GM23338 (cell line): ENCODE measurements around the gene GCK. TPM values are rescaled to one million over a fixed set of nuclear protein-coding genes. Genes with fewer than 3 reads are reported as not detected.

Experiments
- ATAC-seq: fragments of 200-7000 bp; cut with Tn5 transposase; 3 replicates; pipeline ENCODE4 v1.9.1; 2020
- DNase-seq: peaks from one replicate; pipeline ENCODE4 v3.0.0-alpha.2; 2015; ENCODE audit warnings: low spot score
- H2AFZ ChIP-seq: fragments of 200-600 bp; sonication (generic); 2 replicates; pipeline ENCODE4 v1.8.0; 2016; ENCODE audit warnings: antibody characterized with exemption, mild to moderate bottlenecking, moderate library complexity
- H3F3A ChIP-seq: fragments of 200-600 bp; sonication (generic); replicated peaks from 2 replicates; pipeline ENCODE4 v1.8.0; 2017; ENCODE audit warnings: antibody characterized with exemption, mixed run types, low read depth
- H3K27ac ChIP-seq: fragments of 200-600 bp; sonication (generic); 2 replicates; pipeline ENCODE4 v1.6.1; 2016; ENCODE audit warnings: low read depth
- H3K27me3 ChIP-seq: fragments of 200-600 bp; sonication (generic); 2 replicates; pipeline ENCODE4 v1.8.0; 2016; ENCODE audit warnings: mild to moderate bottlenecking, mixed run types, moderate library complexity; ENCODE audit not compliant: insufficient read depth
- H3K36me3 ChIP-seq: fragments of 200-600 bp; sonication (generic); 2 replicates; pipeline ENCODE4 v1.8.0; 2016; ENCODE audit warnings: mild to moderate bottlenecking; ENCODE audit not compliant: insufficient read depth
- H3K4me1 ChIP-seq: fragments of 200-600 bp; sonication (generic); 2 replicates; pipeline ENCODE4 v1.8.0; 2016; ENCODE audit warnings: mild to moderate bottlenecking, moderate library complexity; ENCODE audit not compliant: insufficient read depth
- H3K4me2 ChIP-seq: fragments of 200-600 bp; sonication (generic); 2 replicates; pipeline ENCODE4 v1.7.1; 2017; ENCODE audit warnings: mixed run types
- H3K4me3 ChIP-seq: fragments of 200-600 bp; sonication (generic); 2 replicates; pipeline ENCODE4 v1.6.1; 2016; ENCODE audit warnings: mixed run types
- H3K79me2 ChIP-seq: fragments of 200-600 bp; sonication (generic); replicated peaks from 2 replicates; pipeline ENCODE4 v1.8.0; 2017; ENCODE audit warnings: mild to moderate bottlenecking; ENCODE audit not compliant: insufficient read depth
- H3K9me2 ChIP-seq: fragments of 200-600 bp; sonication (generic); 2 replicates; pipeline ENCODE4 v1.8.0; 2017; ENCODE audit not compliant: insufficient read depth
- H4K20me1 ChIP-seq: fragments of 200-600 bp; sonication (generic); replicated peaks from 2 replicates; pipeline ENCODE4 v1.8.0; 2017; ENCODE audit warnings: mild to moderate bottlenecking; ENCODE audit not compliant: insufficient read depth
- H3K27ac Mint-ChIP-seq: 2 replicates; pipeline ENCODE4 v1.8.0; 2020; ENCODE audit warnings: inconsistent platforms, mild to moderate bottlenecking, moderate library complexity, mixed read lengths
- H3K27me3 Mint-ChIP-seq: 3 replicates; pipeline ENCODE4 v1.8.0; 2022; ENCODE audit warnings: low read depth, mild to moderate bottlenecking, moderate library complexity, mixed read lengths, inconsistent platforms; ENCODE audit not compliant: insufficient read depth, poor library complexity
- H3K36me3 Mint-ChIP-seq: 3 replicates; pipeline ENCODE4 v1.8.0; 2021; ENCODE audit warnings: low read depth, mild to moderate bottlenecking, inconsistent platforms, moderate library complexity, mixed read lengths
- H3K4me1 Mint-ChIP-seq: 3 replicates; pipeline ENCODE4 v1.8.0; 2020; ENCODE audit warnings: mild to moderate bottlenecking, inconsistent platforms, mixed read lengths
- H3K4me3 Mint-ChIP-seq: 3 replicates; pipeline ENCODE4 v1.8.0; 2021; ENCODE audit warnings: moderate library complexity, mild to moderate bottlenecking, inconsistent platforms, mixed read lengths
- H3K9me3 Mint-ChIP-seq: 3 replicates; pipeline ENCODE4 v1.8.0; 2020; ENCODE audit warnings: moderate library complexity, mild to moderate bottlenecking, inconsistent platforms, mixed read lengths
- EZH2phosphoT487 ChIP-seq: fragments of 200-600 bp; sonication (generic); IDR thresholded peaks from one replicate; pipeline ENCODE4 v1.8.1; 2018; ENCODE audit warnings: antibody characterized with exemption; ENCODE audit not compliant: unreplicated experiment
- JUNB ChIP-seq: IDR thresholded peaks from one replicate; pipeline ENCODE4 v1.6.1; 2016; ENCODE audit warnings: antibody characterized with exemption; ENCODE audit not compliant: unreplicated experiment
- POLR2AphosphoS5 ChIP-seq: IDR thresholded peaks from 2 replicates; pipeline ENCODE4 v1.6.1; 2016; ENCODE audit warnings: antibody characterized with exemption, low read depth
- STAT1 ChIP-seq: IDR thresholded peaks from one replicate; pipeline ENCODE4 v1.6.1; 2016; ENCODE audit warnings: antibody characterized with exemption; ENCODE audit not compliant: unreplicated experiment
- ZNF114 ChIP-seq: fragments of 250-450 bp; sonication (Bioruptor Pico); IDR thresholded peaks from 2 replicates; pipeline ENCODE4 v1.5.0; 2020; ENCODE audit warnings: mild to moderate bottlenecking, moderate library complexity
- polyA plus RNA-seq: library from polyadenylated mRNA; unstranded; fragments of >200 nt; fragmentation: Nextera tagmentation; extraction: Ambion mirVana; gene quantifications from 2 replicates; pipeline ENCODE4 v1.2.1, GENCODE V29; 2016
- total RNA-seq: library from RNA; depleted of rRNA; stranded (reverse); fragments of >200 nt; shearing (Covaris generic); gene quantifications from 2 replicates; pipeline ENCODE4 v1.2.3, GENCODE V29; 2014
- TF ChIP-seq, protein P1 (sequence below): IDR thresholded peaks from one replicate; pipeline ENCODE4 v1.6.1; 2018; ENCODE audit warnings: antibody characterized with exemption; ENCODE audit not compliant: unreplicated experiment
- TF ChIP-seq, protein P2 (sequence below), 2 experiments: fragments of 200-600 bp in 1 of 2; sonication (generic) in 1 of 2; conservative IDR thresholded peaks; 2 replicates each; pipeline versions ENCODE4 v1.5.1 to v1.6.1; 2016 to 2017; ENCODE audit warnings: antibody characterized with exemption in 2 of 2, low read depth in 2 of 2, mild to moderate bottlenecking in 2 of 2, moderate library complexity in 1 of 2

The GCK gene
- total and polyA plus RNA-seq, 2 experiments from 2014 or later = 6.1 to 7.3 TPM

DNA sequence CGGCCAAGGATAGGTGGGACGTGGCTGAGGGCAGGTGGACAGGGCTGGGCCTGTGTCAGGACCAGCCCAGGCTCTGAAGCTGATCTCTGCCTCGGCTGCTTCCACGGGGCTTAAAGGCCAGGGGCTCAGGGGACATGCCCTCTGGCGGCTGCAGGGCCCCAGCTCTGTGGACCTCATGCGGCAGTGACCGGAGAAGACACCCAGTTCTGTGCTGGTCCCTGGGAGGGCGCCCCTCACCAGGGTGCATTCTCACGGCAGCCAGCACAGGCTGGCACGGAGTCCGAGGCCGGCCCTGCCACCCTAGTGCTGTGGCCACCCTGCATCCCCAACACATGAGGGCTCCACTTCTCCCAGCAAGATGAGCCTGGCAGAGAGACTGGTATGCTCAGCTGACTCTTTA lies 41.8 kb upstream of the GCK start:
- Histone ChIP-seq H3K4me3 (no peak overlapping the region), H3K27ac (no peak overlapping the region), H3K36me3 (no peaks in the 10 kb centered on the region), H3K27me3 (no peaks in the 10 kb centered on the region), H2AFZ (no peak overlapping the region), H3K4me1 (no peaks in the 10 kb centered on the region), H3F3A (no peaks in the 10 kb centered on the region), H3K9me2 (no peaks in the 10 kb centered on the region), H4K20me1 (no peaks in the 10 kb centered on the region), H3K79me2 (no peaks in the 10 kb centered on the region), H3K4me2 (no peak overlapping the region)
- Mint-ChIP-seq H3K36me3 (no peaks in the 10 kb centered on the region), H3K27me3 (peaks cover 6% of the 10 kb centered on the region), H3K4me1 (peaks cover 2% of the 10 kb centered on the region), H3K9me3 (no peaks in the 10 kb centered on the region), H3K27ac (no peak overlapping the region), H3K4me3 (no peak overlapping the region)
- ATAC-seq = no peak
- no peak for TF ChIP-seq POLR2AphosphoS5
- TF ChIP-seq, protein P1, sequence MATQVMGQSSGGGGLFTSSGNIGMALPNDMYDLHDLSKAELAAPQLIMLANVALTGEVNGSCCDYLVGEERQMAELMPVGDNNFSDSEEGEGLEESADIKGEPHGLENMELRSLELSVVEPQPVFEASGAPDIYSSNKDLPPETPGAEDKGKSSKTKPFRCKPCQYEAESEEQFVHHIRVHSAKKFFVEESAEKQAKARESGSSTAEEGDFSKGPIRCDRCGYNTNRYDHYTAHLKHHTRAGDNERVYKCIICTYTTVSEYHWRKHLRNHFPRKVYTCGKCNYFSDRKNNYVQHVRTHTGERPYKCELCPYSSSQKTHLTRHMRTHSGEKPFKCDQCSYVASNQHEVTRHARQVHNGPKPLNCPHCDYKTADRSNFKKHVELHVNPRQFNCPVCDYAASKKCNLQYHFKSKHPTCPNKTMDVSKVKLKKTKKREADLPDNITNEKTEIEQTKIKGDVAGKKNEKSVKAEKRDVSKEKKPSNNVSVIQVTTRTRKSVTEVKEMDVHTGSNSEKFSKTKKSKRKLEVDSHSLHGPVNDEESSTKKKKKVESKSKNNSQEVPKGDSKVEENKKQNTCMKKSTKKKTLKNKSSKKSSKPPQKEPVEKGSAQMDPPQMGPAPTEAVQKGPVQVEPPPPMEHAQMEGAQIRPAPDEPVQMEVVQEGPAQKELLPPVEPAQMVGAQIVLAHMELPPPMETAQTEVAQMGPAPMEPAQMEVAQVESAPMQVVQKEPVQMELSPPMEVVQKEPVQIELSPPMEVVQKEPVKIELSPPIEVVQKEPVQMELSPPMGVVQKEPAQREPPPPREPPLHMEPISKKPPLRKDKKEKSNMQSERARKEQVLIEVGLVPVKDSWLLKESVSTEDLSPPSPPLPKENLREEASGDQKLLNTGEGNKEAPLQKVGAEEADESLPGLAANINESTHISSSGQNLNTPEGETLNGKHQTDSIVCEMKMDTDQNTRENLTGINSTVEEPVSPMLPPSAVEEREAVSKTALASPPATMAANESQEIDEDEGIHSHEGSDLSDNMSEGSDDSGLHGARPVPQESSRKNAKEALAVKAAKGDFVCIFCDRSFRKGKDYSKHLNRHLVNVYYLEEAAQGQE = no peak
- TF ChIP-seq, protein P2, sequence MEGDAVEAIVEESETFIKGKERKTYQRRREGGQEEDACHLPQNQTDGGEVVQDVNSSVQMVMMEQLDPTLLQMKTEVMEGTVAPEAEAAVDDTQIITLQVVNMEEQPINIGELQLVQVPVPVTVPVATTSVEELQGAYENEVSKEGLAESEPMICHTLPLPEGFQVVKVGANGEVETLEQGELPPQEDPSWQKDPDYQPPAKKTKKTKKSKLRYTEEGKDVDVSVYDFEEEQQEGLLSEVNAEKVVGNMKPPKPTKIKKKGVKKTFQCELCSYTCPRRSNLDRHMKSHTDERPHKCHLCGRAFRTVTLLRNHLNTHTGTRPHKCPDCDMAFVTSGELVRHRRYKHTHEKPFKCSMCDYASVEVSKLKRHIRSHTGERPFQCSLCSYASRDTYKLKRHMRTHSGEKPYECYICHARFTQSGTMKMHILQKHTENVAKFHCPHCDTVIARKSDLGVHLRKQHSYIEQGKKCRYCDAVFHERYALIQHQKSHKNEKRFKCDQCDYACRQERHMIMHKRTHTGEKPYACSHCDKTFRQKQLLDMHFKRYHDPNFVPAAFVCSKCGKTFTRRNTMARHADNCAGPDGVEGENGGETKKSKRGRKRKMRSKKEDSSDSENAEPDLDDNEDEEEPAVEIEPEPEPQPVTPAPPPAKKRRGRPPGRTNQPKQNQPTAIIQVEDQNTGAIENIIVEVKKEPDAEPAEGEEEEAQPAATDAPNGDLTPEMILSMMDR (conservative IDR thresholded peaks at IDR 0.05; ENCODE audit: low read depth in 2 of 2) = 0 out of 4 replicates have a peak, but pooled peaks of 1 of the 2 experiments have one; percentile 10
- DNase-seq = no peak

DNA sequence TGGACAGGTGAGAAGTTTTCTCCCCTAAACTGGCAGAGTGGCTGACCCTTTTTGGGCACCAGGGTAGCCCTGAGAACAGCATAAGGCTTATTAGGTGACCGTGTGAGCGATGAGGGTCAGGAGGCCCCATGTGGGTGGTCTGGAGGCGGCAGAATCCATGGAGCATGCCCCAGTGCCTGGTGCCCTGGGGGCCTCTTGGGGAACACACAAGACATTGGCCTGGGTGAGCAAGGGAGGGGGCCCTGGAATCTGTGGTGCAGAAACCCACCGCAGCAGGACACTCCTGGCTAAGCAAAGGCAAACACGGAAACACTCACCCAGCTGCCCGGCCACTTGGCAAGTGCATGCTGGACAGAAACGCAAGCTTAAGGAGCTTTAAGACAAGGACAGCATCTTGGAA lies 41.0 kb upstream of the GCK start:
- Histone ChIP-seq H3K36me3 (no peaks in the 10 kb centered on the region), H3K4me3 (no peak overlapping the region)
- no peaks in the 10 kb centered on the region for H3K36me3 Mint-ChIP-seq
- TF ChIP-seq EZH2phosphoT487 (no peak), ZNF114 (CRISPR knock-in tag) (no peak), POLR2AphosphoS5 (no peak), STAT1 (no peak), JUNB (no peak)
- TF ChIP-seq, protein P1 = no peak

More for the DNA sequence above, 41.0 kb upstream of the GCK start:
- Mint-ChIP-seq H3K4me1 (peaks cover 4% of the 10 kb centered on the region), H3K9me3 (no peaks in the 10 kb centered on the region), H3K4me3 (no peak overlapping the region), H3K27ac (no peak overlapping the region), H3K27me3 (peaks cover 8% of the 10 kb centered on the region)
- Histone ChIP-seq H3K27me3 (no peaks in the 10 kb centered on the region), H4K20me1 (no peaks in the 10 kb centered on the region), H3K4me2 (no peak overlapping the region), H3F3A (no peaks in the 10 kb centered on the region), H3K9me2 (no peaks in the 10 kb centered on the region), H3K27ac (no peak overlapping the region), H2AFZ (no peak overlapping the region), H3K79me2 (no peaks in the 10 kb centered on the region), H3K4me1 (no peaks in the 10 kb centered on the region)
- ATAC-seq (no peak), DNase-seq (no peak)
